GM23338 (cell line): Measurements from ENCODE around the gene CPEB3. TPM values are rescaled to one million over a fixed set of nuclear protein-coding genes. Genes with fewer than 3 reads are reported as not detected.

Source experiments
- ATAC-seq: fragments of 200-7000 bp; cut with Tn5 transposase; 3 replicates; pipeline ENCODE4 v1.9.1; 2020
- DNase-seq: peaks from one replicate; pipeline ENCODE4 v3.0.0-alpha.2; 2015; ENCODE audit warnings: low spot score
- H2AFZ ChIP-seq: fragments of 200-600 bp; sonication (generic); 2 replicates; pipeline ENCODE4 v1.8.0; 2016; ENCODE audit warnings: antibody characterized with exemption, mild to moderate bottlenecking, moderate library complexity
- H3F3A ChIP-seq: fragments of 200-600 bp; sonication (generic); replicated peaks from 2 replicates; pipeline ENCODE4 v1.8.0; 2017; ENCODE audit warnings: antibody characterized with exemption, mixed run types, low read depth
- H3K27ac ChIP-seq: fragments of 200-600 bp; sonication (generic); 2 replicates; pipeline ENCODE4 v1.6.1; 2016; ENCODE audit warnings: low read depth
- H3K27me3 ChIP-seq: fragments of 200-600 bp; sonication (generic); 2 replicates; pipeline ENCODE4 v1.8.0; 2016; ENCODE audit warnings: mild to moderate bottlenecking, mixed run types, moderate library complexity; ENCODE audit not compliant: insufficient read depth
- H3K36me3 ChIP-seq: fragments of 200-600 bp; sonication (generic); 2 replicates; pipeline ENCODE4 v1.8.0; 2016; ENCODE audit warnings: mild to moderate bottlenecking; ENCODE audit not compliant: insufficient read depth
- H3K4me1 ChIP-seq: fragments of 200-600 bp; sonication (generic); 2 replicates; pipeline ENCODE4 v1.8.0; 2016; ENCODE audit warnings: mild to moderate bottlenecking, moderate library complexity; ENCODE audit not compliant: insufficient read depth
- H3K4me2 ChIP-seq: fragments of 200-600 bp; sonication (generic); 2 replicates; pipeline ENCODE4 v1.7.1; 2017; ENCODE audit warnings: mixed run types
- H3K4me3 ChIP-seq: fragments of 200-600 bp; sonication (generic); 2 replicates; pipeline ENCODE4 v1.6.1; 2016; ENCODE audit warnings: mixed run types
- H3K79me2 ChIP-seq: fragments of 200-600 bp; sonication (generic); replicated peaks from 2 replicates; pipeline ENCODE4 v1.8.0; 2017; ENCODE audit warnings: mild to moderate bottlenecking; ENCODE audit not compliant: insufficient read depth
- H3K9me2 ChIP-seq: fragments of 200-600 bp; sonication (generic); 2 replicates; pipeline ENCODE4 v1.8.0; 2017; ENCODE audit not compliant: insufficient read depth
- H4K20me1 ChIP-seq: fragments of 200-600 bp; sonication (generic); replicated peaks from 2 replicates; pipeline ENCODE4 v1.8.0; 2017; ENCODE audit warnings: mild to moderate bottlenecking; ENCODE audit not compliant: insufficient read depth
- H3K27ac Mint-ChIP-seq: 2 replicates; pipeline ENCODE4 v1.8.0; 2020; ENCODE audit warnings: inconsistent platforms, mild to moderate bottlenecking, moderate library complexity, mixed read lengths
- H3K27me3 Mint-ChIP-seq: 3 replicates; pipeline ENCODE4 v1.8.0; 2022; ENCODE audit warnings: low read depth, mild to moderate bottlenecking, moderate library complexity, mixed read lengths, inconsistent platforms; ENCODE audit not compliant: insufficient read depth, poor library complexity
- H3K36me3 Mint-ChIP-seq: 3 replicates; pipeline ENCODE4 v1.8.0; 2021; ENCODE audit warnings: low read depth, mild to moderate bottlenecking, inconsistent platforms, moderate library complexity, mixed read lengths
- H3K4me1 Mint-ChIP-seq: 3 replicates; pipeline ENCODE4 v1.8.0; 2020; ENCODE audit warnings: mild to moderate bottlenecking, inconsistent platforms, mixed read lengths
- H3K4me3 Mint-ChIP-seq: 3 replicates; pipeline ENCODE4 v1.8.0; 2021; ENCODE audit warnings: moderate library complexity, mild to moderate bottlenecking, inconsistent platforms, mixed read lengths
- H3K9me3 Mint-ChIP-seq: 3 replicates; pipeline ENCODE4 v1.8.0; 2020; ENCODE audit warnings: moderate library complexity, mild to moderate bottlenecking, inconsistent platforms, mixed read lengths
- polyA plus RNA-seq: library from polyadenylated mRNA; unstranded; fragments of >200 nt; fragmentation: Nextera tagmentation; extraction: Ambion mirVana; gene quantifications from 2 replicates; pipeline ENCODE4 v1.2.1, GENCODE V29; 2016
- total RNA-seq: library from RNA; depleted of rRNA; stranded (reverse); fragments of >200 nt; shearing (Covaris generic); gene quantifications from 2 replicates; pipeline ENCODE4 v1.2.3, GENCODE V29; 2014
- TF ChIP-seq, protein P1 (sequence below): fragments of 250-450 bp; sonication (Bioruptor Pico); IDR thresholded peaks from 2 replicates; pipeline ENCODE4 v1.5.0; 2020; ENCODE audit warnings: mild to moderate bottlenecking, moderate library complexity
- TF ChIP-seq, protein P2 (sequence below): IDR thresholded peaks from one replicate; pipeline ENCODE4 v1.6.1; 2018; ENCODE audit warnings: antibody characterized with exemption; ENCODE audit not compliant: unreplicated experiment

The CPEB3 gene
- total and polyA plus RNA-seq, 2 experiments from 2014 or later, result 0.74 to 1.9 TPM

DNA sequence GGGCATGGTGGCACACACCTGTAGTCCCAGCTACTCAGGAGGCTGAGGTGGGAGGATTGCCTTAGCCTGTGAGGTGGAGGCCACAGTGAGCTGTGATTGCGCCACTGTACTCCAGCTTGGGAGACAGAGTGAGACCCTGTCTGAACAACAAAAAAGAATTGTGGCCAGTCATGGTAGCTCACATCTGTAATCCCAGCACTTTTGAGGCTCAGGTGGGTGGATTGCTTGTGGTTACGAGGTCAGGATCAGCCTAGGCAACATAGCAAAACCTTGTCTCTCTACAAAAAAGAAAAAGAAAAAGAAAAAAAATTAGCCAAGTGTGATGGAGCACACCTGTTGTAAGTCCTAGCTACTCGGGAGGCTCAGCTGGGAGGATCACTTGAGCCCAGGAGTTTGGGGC, 22.9 kb upstream of the CPEB3 start:
- TF ChIP-seq, protein P1, sequence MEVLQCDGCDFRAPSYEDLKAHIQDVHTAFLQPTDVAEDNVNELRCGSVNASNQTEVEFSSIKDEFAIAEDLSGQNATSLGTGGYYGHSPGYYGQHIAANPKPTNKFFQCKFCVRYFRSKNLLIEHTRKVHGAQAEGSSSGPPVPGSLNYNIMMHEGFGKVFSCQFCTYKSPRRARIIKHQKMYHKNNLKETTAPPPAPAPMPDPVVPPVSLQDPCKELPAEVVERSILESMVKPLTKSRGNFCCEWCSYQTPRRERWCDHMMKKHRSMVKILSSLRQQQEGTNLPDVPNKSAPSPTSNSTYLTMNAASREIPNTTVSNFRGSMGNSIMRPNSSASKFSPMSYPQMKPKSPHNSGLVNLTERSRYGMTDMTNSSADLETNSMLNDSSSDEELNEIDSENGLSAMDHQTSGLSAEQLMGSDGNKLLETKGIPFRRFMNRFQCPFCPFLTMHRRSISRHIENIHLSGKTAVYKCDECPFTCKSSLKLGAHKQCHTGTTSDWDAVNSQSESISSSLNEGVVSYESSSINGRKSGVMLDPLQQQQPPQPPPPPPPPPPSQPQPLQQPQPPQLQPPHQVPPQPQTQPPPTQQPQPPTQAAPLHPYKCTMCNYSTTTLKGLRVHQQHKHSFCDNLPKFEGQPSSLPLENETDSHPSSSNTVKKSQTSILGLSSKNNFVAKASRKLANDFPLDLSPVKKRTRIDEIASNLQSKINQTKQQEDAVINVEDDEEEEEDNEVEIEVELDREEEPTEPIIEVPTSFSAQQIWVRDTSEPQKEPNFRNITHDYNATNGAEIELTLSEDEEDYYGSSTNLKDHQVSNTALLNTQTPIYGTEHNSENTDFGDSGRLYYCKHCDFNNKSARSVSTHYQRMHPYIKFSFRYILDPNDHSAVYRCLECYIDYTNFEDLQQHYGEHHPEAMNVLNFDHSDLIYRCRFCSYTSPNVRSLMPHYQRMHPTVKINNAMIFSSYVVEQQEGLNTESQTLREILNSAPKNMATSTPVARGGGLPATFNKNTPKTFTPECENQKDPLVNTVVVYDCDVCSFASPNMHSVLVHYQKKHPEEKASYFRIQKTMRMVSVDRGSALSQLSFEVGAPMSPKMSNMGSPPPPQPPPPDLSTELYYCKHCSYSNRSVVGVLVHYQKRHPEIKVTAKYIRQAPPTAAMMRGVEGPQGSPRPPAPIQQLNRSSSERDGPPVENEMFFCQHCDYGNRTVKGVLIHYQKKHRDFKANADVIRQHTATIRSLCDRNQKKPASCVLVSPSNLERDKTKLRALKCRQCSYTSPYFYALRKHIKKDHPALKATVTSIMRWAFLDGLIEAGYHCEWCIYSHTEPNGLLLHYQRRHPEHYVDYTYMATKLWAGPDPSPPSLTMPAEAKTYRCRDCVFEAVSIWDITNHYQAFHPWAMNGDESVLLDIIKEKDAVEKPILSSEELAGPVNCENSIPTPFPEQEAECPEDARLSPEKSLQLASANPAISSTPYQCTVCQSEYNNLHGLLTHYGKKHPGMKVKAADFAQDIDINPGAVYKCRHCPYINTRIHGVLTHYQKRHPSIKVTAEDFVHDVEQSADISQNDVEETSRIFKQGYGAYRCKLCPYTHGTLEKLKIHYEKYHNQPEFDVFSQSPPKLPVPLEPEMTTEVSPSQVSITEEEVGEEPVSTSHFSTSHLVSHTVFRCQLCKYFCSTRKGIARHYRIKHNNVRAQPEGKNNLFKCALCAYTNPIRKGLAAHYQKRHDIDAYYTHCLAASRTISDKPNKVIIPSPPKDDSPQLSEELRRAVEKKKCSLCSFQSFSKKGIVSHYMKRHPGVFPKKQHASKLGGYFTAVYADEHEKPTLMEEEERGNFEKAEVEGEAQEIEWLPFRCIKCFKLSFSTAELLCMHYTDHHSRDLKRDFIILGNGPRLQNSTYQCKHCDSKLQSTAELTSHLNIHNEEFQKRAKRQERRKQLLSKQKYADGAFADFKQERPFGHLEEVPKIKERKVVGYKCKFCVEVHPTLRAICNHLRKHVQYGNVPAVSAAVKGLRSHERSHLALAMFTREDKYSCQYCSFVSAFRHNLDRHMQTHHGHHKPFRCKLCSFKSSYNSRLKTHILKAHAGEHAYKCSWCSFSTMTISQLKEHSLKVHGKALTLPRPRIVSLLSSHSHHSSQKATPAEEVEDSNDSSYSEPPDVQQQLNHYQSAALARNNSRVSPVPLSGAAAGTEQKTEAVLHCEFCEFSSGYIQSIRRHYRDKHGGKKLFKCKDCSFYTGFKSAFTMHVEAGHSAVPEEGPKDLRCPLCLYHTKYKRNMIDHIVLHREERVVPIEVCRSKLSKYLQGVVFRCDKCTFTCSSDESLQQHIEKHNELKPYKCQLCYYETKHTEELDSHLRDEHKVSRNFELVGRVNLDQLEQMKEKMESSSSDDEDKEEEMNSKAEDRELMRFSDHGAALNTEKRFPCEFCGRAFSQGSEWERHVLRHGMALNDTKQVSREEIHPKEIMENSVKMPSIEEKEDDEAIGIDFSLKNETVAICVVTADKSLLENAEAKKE (CRISPR knock-in tag), result no peak
- TF ChIP-seq, protein P2, sequence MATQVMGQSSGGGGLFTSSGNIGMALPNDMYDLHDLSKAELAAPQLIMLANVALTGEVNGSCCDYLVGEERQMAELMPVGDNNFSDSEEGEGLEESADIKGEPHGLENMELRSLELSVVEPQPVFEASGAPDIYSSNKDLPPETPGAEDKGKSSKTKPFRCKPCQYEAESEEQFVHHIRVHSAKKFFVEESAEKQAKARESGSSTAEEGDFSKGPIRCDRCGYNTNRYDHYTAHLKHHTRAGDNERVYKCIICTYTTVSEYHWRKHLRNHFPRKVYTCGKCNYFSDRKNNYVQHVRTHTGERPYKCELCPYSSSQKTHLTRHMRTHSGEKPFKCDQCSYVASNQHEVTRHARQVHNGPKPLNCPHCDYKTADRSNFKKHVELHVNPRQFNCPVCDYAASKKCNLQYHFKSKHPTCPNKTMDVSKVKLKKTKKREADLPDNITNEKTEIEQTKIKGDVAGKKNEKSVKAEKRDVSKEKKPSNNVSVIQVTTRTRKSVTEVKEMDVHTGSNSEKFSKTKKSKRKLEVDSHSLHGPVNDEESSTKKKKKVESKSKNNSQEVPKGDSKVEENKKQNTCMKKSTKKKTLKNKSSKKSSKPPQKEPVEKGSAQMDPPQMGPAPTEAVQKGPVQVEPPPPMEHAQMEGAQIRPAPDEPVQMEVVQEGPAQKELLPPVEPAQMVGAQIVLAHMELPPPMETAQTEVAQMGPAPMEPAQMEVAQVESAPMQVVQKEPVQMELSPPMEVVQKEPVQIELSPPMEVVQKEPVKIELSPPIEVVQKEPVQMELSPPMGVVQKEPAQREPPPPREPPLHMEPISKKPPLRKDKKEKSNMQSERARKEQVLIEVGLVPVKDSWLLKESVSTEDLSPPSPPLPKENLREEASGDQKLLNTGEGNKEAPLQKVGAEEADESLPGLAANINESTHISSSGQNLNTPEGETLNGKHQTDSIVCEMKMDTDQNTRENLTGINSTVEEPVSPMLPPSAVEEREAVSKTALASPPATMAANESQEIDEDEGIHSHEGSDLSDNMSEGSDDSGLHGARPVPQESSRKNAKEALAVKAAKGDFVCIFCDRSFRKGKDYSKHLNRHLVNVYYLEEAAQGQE, result no peak
- H3K27me3 Mint-ChIP-seq, result peaks cover 2% of the 10 kb centered on the region
- Histone ChIP-seq H3K79me2 (peaks cover 76% of the 10 kb centered on the region), H3K27me3 (no peaks in the 10 kb centered on the region), H3K4me3 (no peak overlapping the region), H2AFZ (no peak overlapping the region), H3K36me3 (peaks cover 11% of the 10 kb centered on the region; the same call in 1 of the 2 replicates), H3K27ac (no peak overlapping the region), H3F3A (no peaks in the 10 kb centered on the region), H4K20me1 (peaks cover 16% of the 10 kb centered on the region), H3K9me2 (no peaks in the 10 kb centered on the region), H3K4me2 (no peak overlapping the region), H3K4me1 (0 out of 2 replicates have a peak, but pooled peaks cover 9% of the 10 kb centered on the region)
- H3K9me3 Mint-ChIP-seq, result no peaks in the 10 kb centered on the region
- peaks cover 44% of the 10 kb centered on the region; the same call in 2 of the 3 replicates for H3K36me3 Mint-ChIP-seq
- no peak for ATAC-seq
- H3K4me1 Mint-ChIP-seq, result peaks cover 6% of the 10 kb centered on the region; the same call in 2 of the 3 replicates
- H3K4me3 Mint-ChIP-seq, result no peak overlapping the region
- DNase-seq, result no peak
- H3K27ac Mint-ChIP-seq, result no peak overlapping the region
